ENCODE results near the gene CTNNA2.
"Not testable (repeated sequence)": the region's sequence is repeated elsewhere in the genome, so short reads cannot be mapped to it uniquely, and the experiment has no call there.

CTNNA2 gene

GRCh38 chr2:80149991-80150390 lies 637.1 kb downstream of the CTNNA2 start:
- no peak for DNase-seq (ENCODE audit: low read depth)

GRCh38 chr2:80151248-80151647 lies 638.4 kb downstream of the CTNNA2 start:
- no peak for DNase-seq (ENCODE audit: low read depth)

GRCh38 chr2:80151651-80152050 lies 638.8 kb downstream of the CTNNA2 start:
- DNase-seq (ENCODE audit: low read depth): no peak

- no peak for DNase-seq (ENCODE audit: low read depth)
These were observed 640.3 kb downstream of the CTNNA2 start for GRCh38 chr2:80153151-80153550.

- no peak for DNase-seq (ENCODE audit: low read depth)
These were observed 640.9 kb downstream of the CTNNA2 start for GRCh38 chr2:80153768-80154167.

- no peak for DNase-seq (ENCODE audit: low read depth)
These were observed 641.5 kb downstream of the CTNNA2 start for GRCh38 chr2:80154231-80154915.

- no peak for DNase-seq (ENCODE audit: low read depth)
These were observed 651.5 kb downstream of the CTNNA2 start for GRCh38 chr2:80164375-80164774.

GRCh38 chr2:80166483-80167171 lies 653.8 kb downstream of the CTNNA2 start:
- no peak for DNase-seq (ENCODE audit: low read depth)

GRCh38 chr2:80167284-80167808 lies 654.5 kb downstream of the CTNNA2 start:
- no peak for DNase-seq (ENCODE audit: low read depth)

- DNase-seq (ENCODE audit: low read depth): no peak
These were observed 655.2 kb downstream of the CTNNA2 start for GRCh38 chr2:80168037-80168436.

- no peak for DNase-seq (ENCODE audit: low read depth)
These were observed 656.0 kb downstream of the CTNNA2 start for GRCh38 chr2:80168801-80169200.

- DNase-seq (ENCODE audit: low read depth): no peak
These were observed 657.2 kb downstream of the CTNNA2 start for GRCh38 chr2:80169811-80170594.

GRCh38 chr2:80185091-80185490 lies 672.2 kb downstream of the CTNNA2 start:
- no peak for DNase-seq (ENCODE audit: low read depth)

- no peak for DNase-seq (ENCODE audit: low read depth)
These were observed 673.4 kb downstream of the CTNNA2 start for GRCh38 chr2:80186262-80186661.

GRCh38 chr2:80187156-80187555 lies 674.3 kb downstream of the CTNNA2 start:
- DNase-seq (ENCODE audit: low read depth): no peak

- DNase-seq (ENCODE audit: low read depth): no peak
These were observed 677.3 kb downstream of the CTNNA2 start for GRCh38 chr2:80190166-80190565.

- no peak for DNase-seq (ENCODE audit: low read depth)
These were observed 680.7 kb downstream of the CTNNA2 start for GRCh38 chr2:80193566-80193965.

- no peak for DNase-seq (ENCODE audit: low read depth)
These were observed 682.2 kb downstream of the CTNNA2 start for GRCh38 chr2:80195034-80195433.

- DNase-seq (ENCODE audit: low read depth): no peak
These were observed 685.2 kb downstream of the CTNNA2 start for GRCh38 chr2:80198042-80198441.

- no peak for DNase-seq (ENCODE audit: low read depth)
These were observed 686.7 kb downstream of the CTNNA2 start for GRCh38 chr2:80199504-80199903.

GRCh38 chr2:80203929-80204328 lies 691.1 kb downstream of the CTNNA2 start:
- not testable (repeated sequence) for DNase-seq (ENCODE audit: low read depth)

GRCh38 chr2:80205498-80205897 lies 692.6 kb downstream of the CTNNA2 start:
- DNase-seq (ENCODE audit: low read depth): no peak

- no peak for DNase-seq (ENCODE audit: low read depth)
These were observed 696.6 kb downstream of the CTNNA2 start for GRCh38 chr2:80209458-80209857.

Measured in activated T-cell treated with anti-CD3 and anti-CD28 coated beads for 1 hour (primary cell).